CD4-positive, alpha-beta T cell treated with Interleukin-21 for 1 hour (primary cell): Measurements from ENCODE around the gene CCNDBP1.
A peak's percentile ranks its signal among the peaks of the same experiment; 100 is the strongest.
"Not testable (repeated sequence)": the region's sequence is repeated elsewhere in the genome, so short reads cannot be mapped to it uniquely, and the experiment has no call there.

Source experiments
- DNase-seq: peaks from one replicate; pipeline ENCODE4 v3.0.0-alpha.2; 2020

CCNDBP1 gene, protein sequence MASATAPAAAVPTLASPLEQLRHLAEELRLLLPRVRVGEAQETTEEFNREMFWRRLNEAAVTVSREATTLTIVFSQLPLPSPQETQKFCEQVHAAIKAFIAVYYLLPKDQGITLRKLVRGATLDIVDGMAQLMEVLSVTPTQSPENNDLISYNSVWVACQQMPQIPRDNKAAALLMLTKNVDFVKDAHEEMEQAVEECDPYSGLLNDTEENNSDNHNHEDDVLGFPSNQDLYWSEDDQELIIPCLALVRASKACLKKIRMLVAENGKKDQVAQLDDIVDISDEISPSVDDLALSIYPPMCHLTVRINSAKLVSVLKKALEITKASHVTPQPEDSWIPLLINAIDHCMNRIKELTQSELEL

DNA sequence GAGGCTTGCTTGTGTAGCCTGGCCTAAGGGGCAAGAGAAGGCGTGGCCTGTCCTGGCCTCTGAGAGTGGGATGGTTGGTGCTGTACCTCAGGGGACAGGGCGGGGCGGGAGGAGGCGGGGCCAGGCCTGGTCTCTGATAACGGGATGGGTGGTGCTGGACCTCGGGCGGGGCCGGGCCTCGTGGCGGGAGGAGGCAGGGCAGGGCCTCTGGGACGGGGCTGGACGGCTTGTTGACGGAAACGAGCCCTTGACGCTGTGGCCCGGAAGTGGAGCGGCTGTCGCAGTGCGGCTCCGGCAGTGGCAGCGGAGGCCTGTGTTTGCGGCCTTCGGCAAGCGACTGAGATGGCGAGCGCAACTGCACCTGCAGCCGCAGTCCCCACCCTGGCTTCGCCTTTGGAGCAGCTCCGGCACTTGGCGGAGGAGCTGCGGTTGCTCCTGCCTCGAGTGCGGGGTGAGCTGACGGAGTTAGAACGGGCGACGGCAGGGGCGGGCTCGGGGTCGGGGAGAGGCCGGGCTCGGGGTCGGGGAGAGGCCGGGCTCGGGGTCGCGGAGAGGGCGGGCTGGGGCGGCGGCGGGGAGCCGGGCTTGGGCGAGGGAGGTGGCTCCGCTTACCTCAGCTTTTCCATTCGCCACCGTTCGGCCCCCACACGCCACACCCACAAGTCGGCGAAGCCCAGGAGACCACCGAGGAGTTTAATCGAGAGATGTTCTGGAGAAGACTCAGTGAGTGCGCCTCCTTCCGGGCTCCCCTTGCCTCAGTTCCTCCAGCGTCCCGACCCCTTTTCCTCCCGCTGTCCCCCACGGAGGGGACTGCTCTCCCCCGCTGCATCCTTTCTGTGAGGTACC is at the start of gene CCNDBP1:
TSS of gene CCNDBP1 (plus strand) at position 247 of the 846 bp plus-strand sequence. CDS start at position 343, 96 bp downstream.
- peak; percentile 93 for DNase-seq

DNA sequence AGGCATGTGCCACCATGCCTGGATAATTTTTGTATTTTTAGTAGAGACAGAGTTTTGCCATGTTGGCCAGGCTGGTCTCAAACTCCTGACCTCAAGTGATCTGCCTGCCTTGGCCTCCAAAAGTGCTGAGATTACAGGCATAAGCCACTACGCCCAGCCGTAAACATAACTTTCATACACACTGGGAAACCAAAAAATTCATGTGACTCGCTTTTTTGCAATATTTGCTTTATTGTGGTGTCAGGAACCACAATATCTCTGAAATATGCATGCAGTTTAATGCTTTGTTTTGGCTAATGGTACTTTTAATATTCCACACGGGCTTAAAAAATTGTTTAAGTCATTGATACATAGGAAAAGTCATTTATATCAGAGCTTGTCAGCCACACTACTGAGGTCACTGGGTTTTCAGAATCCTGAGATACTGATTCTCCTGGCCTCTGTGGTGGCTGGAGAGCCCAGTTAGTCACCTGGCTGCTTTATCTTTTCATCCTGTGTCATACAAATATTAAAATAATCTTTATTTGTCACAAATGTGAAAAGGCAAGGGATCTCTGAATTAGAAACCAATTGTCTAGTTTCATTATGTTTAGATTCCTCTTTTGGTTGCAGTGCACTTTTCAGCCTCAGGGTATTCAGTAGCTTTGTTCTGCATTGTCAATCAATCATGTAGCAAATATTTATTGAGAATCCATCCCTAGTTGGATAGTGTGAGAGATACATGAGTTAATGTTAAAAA is 41.8 kb upstream of the CCNDBP1 start:
- DNase-seq: no peak

DNA sequence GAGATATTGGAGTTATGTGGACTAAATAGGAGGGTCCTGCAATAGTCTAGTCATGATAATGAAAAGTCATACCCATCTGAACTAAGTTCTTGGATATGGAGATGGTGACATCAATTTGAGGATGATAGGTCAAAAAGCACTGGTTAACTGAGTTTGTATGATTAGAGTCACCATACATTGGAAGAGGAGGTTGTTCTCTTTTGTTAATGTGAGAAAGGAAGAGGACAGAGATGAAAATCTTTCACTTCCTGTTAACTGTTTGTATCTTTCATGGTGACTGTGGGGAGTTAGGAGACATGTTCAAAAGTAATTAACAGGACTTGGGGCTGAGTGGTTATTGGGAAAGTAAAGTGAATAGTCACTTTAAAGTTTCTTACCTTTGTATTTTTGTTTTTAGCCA is 40.7 kb upstream of the CCNDBP1 start:
- no peak for DNase-seq

DNA sequence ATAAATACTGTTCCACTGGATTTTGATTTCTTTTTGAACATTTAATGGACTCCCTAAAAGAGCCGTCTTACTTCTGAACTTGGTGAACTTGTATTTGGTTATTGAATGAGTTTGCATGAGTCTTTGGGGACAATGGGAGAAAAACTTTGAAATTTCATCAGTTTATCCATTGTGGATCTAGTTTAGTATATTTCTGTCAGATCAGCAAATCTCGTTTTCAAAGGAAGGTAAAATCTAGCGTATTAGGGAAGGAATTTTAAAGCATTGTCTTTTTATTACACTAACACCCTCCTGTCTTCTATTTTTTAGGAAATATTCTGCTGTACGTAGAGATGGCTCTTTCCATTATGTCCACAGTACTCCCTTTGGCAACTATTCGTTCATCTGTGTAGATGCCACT is 39.0 kb upstream of the CCNDBP1 start:
- no peak for DNase-seq

DNA sequence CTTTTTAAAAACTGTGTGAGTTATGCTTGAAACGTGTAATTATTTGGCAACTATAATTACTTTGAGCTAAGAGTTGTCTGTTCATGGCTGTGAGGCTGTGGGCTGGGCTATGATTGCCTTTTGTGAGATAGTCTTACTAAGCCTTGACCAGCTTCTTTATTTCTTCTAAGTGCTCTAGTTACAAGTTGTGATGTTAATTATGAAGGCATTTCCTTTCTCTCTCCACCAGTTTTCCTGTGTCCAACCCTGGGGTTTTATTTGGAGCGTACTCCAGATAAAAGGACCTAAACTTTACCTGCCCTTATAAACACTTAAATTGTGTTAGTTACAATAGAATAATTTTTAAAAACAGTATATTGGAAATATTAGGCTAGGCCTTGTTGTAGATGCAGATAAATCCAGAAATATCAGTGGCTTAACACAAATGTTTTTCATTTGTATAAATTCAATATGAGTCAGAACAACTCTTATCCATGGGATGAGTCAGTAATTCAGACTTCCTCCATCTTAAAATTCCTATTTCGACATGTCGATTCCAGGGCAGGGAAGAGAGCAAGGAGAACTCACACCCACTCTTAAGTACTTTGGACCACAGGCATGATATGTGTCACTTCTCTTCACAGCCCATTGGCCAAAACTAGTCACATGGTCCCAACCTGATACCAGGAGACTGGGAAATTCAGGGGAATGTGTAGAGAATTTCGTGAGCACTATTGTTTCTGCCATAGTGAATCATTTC is 34.8 kb upstream of the CCNDBP1 start:
- no peak for DNase-seq

DNA sequence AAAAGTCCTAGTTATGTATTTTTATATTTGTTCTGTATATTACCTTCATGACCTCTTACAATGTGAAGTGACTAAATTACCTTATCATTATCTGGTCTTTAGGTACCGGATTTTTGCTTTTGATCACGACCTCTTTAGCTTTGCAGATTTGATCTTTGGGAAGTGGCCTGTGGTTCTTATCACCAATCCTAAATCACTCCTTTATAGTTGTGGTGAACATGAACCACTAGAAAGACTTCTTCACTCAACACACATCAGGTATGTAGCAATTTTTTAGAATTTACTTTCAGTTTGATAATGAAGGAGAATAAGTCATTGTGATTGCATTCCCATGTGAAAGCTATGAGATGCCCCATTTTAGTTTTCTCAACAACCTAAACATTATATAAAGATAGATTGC is 33.5 kb upstream of the CCNDBP1 start:
- DNase-seq: peak; percentile 65

DNA sequence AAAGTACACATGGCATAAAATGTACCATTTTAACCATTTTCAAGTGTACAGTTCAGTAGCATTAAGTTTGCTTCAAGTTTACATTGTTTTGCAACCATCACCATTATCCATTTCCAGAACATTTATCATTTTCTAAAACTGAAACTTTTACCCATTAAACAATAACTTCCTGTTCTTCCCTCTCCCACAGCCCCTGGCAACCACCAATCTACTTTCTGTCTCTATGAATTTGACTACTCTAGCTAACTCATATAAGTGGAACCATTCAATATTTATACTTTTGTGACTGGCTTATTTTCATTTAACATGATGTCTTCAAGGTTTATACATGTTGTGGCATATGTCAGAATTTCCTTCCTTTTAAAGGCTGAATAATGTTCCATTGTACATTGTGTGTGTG is 31.9 kb upstream of the CCNDBP1 start:
- no peak for DNase-seq

DNA sequence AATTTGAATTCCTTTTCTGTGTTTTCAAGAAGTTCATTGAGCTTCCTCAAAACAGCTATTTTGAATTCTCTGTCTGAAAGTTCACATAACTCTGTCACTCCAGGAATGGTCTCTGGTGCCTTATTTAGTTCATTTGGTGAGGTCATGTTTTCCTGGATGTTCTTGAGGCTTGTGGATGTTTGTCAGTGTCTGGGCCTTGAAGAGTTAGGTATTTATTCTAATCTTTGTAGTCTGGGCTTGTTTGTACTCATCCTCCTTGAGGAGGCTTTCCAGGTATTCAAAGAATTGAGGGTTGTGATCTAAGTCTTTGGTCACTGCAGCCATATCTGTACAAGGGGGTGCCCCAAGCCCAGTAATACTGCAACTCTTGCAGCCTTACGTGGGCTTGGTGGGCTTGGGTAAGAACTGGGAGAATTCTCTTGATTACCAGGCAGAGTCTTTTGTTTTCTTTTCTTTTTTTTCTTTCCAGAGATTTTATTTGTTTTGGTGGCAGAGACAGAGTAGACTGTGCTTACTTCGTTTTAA is 19.3 kb upstream of the CCNDBP1 start:
- no peak for DNase-seq

DNA sequence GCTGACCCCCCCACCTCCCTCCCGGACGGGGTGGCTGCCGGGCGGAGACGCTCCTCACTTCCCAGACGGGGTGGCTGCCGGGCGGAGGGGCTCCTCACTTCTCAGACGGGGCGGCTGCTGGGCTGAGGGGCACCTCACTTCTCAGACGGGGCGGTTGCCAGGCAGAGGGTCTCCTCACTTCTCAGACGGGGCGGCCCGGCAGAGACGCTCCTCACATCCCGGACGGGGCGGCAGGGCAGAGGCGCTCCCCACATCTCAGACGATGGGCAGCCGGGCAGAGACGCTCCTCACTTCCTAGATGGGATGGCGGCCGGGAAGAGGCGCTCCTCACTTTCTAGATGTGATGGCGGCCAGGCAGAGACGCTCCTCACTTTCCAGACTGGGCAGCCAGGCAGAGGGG is 17.9 kb upstream of the CCNDBP1 start:
- not testable (repeated sequence) for DNase-seq

DNA sequence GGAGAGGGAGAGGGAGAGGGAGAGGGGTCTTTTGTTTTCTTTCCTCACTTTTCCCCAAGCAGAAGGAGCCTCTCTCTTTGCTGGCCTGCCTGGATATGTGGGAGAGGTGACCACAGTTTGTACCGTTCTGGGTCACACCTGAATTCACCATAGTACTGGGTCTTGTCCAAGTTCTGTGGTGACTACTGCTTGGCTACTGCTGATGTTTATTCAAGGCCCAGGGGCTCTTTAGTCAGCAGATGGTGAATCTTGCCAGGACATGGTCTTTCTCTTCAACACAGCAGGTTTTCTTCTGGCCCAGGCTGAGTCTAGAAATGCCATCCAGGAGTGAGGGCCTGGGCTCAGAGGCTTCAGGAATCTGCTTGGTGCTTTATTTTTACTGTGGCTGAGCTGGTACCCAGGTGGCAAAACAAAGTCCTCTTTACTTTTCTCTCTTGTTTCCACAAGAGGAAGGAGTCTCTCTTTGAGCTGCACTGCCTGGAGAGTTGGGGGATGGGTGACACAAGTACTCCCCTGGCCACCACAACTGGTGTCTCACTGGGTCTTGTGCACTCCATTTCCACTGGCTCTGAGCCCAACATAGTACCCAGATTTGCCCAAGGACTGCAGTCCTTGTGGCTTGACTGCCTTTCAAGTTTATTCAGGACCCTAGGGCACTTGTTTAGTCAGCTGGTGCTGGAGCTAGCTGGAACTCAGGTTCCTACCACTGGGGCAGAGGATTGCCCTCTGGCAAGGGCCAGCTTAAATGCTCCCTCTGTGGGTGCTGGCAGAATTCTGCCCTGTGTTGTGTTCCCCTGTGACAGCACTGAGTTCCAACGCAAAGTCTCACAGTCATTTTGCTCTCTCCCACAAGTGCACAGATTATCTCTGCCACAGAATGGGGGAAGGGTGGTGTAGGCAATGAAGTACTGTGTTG is 16.8 kb upstream of the CCNDBP1 start:
- DNase-seq: no peak

DNA sequence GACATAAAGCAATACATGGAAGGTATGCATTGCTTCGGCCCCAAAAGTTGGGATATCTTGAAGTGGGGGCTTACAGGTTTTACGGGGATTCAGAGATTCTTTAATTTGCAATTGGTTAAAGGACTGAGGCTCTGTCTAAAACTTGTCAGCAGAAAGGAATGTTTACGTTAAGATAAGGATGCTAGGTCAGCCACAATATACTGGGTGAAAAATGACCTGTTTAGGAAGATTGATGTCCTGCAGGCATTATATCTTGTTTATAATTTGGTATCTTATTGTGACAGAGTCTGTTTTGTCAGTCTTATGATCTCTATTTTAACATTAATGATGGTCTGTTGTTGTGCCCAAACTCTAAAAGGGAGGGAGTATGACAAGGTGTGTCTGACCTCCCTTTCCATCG is 15.3 kb upstream of the CCNDBP1 start:
- no peak for DNase-seq

DNA sequence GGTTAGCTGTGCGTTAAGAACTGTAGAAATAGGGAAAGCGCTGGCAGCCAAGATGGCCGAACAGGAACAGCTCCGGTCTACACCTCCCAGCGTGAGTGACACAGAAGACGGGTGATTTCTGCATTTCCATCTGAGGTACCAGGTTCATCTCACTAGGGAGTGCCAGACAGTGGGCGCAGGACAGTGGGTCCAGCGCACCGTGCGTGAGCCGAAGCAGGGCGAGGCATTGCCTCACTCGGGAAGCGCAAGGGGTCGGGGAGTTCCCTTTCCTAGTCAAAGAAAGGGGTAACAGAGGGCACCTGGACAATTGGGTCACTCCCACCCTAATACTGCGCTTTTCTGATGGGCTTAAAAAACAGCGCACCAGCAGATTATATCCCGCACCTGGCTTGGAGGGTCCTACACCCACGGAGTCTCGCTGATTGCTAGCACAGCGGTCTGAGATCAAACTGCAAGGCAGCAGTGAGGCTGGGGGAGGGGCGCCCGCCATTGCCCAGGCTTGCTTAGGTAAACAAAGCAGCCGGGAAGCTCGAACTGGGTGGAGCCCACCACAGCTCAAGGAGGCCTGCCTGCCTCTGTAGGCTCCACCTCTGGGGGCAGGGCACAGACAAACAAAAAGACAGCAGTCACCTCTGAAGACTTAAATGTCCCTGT is 9.4 kb upstream of the CCNDBP1 start:
- DNase-seq: not testable (repeated sequence)

DNA sequence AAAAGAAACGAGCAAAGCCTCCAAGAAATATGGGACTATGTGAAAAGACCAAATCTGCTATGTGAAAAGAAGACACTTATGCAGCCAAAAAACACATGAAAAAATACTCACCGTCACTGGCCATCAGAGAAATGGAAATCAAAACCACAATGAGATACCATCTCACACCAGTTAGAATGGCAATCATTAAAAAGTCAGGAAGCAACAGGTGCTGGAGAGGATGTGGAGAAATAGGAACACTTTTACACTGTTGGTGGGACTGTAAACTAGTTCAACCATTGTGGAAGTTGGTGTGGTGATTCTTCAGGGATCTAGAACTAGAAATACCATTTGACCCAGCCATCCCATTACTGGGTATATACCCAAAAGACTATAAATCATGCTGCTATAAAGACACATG is 8.1 kb upstream of the CCNDBP1 start:
- DNase-seq: not testable (repeated sequence)

DNA sequence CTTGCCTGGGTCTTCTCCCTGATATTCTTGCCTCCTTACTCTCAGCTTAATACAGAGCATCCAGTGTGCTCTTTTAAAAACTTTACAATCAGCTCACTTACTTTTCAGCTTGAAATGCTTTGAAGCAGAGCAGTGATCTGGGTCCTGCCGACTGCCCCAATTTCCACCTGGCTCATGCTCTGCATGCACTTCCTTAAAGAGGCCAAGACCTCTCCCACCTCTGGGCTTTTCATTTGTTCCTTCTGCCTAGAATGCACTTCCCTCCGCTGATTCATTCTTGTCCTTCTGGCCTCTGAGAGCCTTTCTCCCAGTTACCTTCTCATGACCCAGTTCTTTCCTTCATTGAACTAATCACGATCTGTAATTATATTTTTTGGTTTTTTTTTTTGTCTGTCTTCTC is 1.9 kb upstream of the CCNDBP1 start:
- DNase-seq: no peak

DNA sequence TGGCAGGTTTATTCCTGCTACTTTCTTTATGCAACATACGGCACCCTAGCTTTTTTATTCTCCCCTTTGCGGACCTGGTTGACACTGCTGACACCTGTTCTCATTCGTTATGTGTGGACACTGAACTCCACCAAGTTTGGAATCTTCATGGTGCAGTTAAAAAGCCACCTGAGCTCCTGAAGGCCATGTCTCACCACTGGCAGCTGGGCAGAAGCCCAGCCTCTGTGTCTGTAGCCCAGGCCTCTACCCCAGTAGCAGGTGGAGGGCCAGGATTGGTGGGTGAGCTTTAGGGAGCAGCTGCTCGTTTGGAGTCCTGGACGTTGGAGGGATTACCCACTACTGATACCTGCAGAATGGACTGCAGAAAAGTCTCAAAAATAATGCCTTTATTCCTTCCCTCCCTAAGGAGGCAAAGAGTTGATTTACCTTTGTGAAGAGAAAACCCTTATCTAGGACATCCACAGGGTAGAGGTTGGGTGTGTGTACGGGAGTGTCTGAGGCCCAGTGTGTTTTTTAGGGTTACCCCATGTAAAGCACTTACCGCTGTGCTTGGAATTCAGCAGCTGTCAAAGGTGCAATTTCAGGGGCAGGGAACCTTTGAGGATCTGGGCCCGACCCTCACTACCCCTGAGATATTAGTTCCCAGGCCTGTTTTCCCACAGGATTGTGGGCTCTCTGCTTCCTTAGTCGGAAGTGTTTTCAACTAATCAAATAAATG is 637 bp upstream of the CCNDBP1 start:
- DNase-seq: peak; percentile 7

DNA sequence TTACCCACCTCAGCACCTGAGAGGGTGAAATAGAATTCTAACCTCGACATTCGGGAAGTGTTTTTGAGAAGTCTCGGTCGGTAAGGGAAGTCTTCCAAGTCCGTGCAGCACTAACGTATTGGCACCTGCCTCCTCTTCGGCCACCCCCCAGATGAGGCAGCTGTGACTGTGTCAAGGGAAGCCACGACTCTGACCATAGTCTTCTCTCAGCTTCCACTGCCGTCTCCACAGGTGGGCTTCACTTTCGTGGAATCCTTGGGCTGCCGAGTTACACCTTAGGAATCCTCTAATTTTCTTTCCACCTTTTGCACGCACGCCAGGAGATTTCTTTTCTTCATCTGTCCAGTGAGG is 775 bp downstream of the CCNDBP1 start:
- DNase-seq: no peak

DNA sequence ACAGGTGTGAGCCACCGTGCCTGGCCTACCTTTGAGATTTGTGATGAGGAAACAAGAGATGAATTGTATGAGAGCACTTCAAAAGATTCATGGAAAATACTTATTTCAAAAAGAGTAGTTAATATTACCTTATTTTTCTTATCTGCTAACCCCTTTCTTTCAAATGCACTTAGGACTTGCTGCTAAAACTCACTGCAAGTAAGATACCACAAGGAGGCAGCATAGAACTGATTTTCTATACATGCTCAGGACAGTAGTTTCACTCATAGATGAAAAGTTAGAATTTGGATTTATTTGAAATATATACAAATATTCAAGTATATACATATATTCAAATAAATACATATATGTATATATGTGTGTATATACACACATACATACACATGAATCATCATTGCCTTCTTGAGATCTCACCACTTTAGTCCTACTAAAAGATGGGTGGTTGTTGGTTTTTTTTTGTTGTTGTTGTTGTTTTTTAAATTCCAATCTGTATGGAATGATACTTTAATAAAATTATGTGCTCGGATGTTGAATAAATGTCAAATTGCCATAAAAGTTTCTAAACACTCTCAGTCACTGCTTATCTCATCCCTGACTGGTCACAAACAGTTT is 2.4 kb downstream of the CCNDBP1 start:
- DNase-seq: peak; percentile 70

DNA sequence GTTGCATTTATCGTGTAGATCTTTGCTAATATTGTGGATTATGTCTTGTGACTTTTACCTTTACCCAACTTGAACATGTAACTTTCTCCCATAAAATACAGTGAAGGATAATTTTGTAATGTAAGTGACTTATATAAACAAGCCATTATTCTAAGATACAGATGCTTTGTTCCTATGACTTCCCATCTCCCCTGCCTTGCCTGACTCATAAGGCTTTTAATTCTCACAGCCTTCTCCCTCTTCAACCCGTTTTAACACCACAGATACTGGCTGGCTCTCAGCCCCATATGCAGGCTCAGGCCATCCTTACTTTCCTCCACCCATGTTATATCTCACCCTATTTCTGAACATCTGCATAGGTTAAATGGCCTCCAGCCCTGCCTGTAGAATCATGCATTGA is 4.1 kb downstream of the CCNDBP1 start:
- DNase-seq: no peak

DNA sequence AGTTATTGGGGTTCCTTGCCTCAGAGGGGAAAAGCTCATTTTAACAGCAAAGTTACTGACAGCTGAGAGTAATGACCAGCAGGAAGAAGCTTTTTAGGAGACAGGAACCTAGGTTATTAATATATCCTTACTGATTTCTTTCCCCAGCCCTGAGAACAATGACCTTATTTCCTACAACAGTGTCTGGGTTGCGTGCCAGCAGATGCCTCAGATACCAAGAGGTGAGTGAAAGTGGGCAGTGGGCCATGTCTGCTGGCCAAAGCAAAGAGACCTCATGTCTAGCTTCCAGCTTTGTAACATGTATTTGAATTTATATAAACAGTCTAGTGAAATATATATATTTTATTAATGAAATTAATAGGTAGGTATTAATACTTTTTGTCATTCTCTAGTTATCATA is 5.0 kb downstream of the CCNDBP1 start:
- no peak for DNase-seq

DNA sequence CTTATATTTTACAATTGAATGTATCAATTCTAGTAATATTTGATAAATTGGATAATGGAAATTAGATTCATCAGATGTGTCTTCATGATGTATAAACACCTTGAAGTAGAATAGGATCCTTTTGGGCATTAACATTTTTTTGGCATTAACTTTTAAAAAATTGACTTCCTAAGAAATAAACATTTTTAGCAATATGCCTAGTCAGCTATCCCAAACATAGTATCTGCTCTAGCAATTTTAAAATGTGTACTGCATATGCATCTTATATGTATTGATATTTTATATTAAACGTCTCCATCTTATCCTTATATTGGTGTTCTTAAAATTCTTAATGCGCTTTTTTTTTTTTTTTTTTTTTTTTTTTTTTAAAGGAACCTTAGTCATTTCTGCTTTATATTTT is 8.5 kb downstream of the CCNDBP1 start:
- DNase-seq: no peak
